Activated naive CD4-positive, alpha-beta T cell treated with anti-CD3 and anti-CD28 coated beads, Interleukin-2, amount 50 U/mL, for 72 hours (primary cell): ENCODE data around the gene SESN2. TPM values are rescaled to one million over a fixed set of nuclear protein-coding genes. Genes with fewer than 3 reads are reported as not detected.

Experiments used
- total RNA-seq, 2 donors: library from RNA; stranded (reverse); gene quantifications; one replicate each; pipeline ENCODE4 v1.2.3, GENCODE V29; 2022

SESN2 gene
- total RNA-seq, 2 donors from 2014 or later, result 16.7 to 38.7 TPM

Other genes with a start within 250 kb of the SESN2 start
- gene EYA3, start 170.9 kb upstream of the SESN2 start, total RNA-seq, result 10 to 100 TPM; 33.1 to 34.4 TPM
- gene PTAFR, start 82.8 kb upstream of the SESN2 start, total RNA-seq, result under 1 TPM; 0.06 to 0.07 TPM
- gene DNAJC8, start 26.5 kb upstream of the SESN2 start, total RNA-seq, result 100 to 1,000 TPM in 1 of 2 donors, 10 to 100 TPM in 1; 95.4 to 103 TPM
- gene ATP5IF1, start 23.4 kb upstream of the SESN2 start, total RNA-seq, result 100 to 1,000 TPM; 125 to 195 TPM
- 10 to 100 TPM; 17.1 to 19.1 TPM for gene MED18, start 69.5 kb downstream of the SESN2 start, total RNA-seq
- 10 to 100 TPM; 23.5 to 30.4 TPM for gene PHACTR4, start 110.2 kb downstream of the SESN2 start, total RNA-seq
- gene RCC1, start 246.5 kb downstream of the SESN2 start, total RNA-seq, result 10 to 100 TPM; 90.1 to 98.2 TPM